NCI-H187 treated with DMSO at 0.1 percent for 48 hours (cell line): Measurements from ENCODE around the gene CCNJ.
"Not testable (repeated sequence)": the region's sequence is repeated elsewhere in the genome, so short reads cannot be mapped to it uniquely, and the experiment has no call there.

ENCODE experiments used
- DNase-seq: peaks from one replicate; lab custom pipeline; 2025; lab: John Stamatoyannopoulos, UW

Gene CCNJ, protein sequence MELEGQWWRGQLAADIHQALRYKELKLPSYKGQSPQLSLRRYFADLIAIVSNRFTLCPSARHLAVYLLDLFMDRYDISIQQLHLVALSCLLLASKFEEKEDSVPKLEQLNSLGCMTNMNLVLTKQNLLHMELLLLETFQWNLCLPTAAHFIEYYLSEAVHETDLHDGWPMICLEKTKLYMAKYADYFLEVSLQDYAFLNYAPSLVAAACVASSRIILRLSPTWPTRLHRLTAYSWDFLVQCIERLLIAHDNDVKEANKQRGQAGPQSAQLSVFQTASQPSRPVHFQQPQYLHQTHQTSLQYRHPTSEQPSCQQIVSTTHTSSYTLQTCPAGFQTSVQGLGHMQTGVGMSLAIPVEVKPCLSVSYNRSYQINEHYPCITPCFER

DNA sequence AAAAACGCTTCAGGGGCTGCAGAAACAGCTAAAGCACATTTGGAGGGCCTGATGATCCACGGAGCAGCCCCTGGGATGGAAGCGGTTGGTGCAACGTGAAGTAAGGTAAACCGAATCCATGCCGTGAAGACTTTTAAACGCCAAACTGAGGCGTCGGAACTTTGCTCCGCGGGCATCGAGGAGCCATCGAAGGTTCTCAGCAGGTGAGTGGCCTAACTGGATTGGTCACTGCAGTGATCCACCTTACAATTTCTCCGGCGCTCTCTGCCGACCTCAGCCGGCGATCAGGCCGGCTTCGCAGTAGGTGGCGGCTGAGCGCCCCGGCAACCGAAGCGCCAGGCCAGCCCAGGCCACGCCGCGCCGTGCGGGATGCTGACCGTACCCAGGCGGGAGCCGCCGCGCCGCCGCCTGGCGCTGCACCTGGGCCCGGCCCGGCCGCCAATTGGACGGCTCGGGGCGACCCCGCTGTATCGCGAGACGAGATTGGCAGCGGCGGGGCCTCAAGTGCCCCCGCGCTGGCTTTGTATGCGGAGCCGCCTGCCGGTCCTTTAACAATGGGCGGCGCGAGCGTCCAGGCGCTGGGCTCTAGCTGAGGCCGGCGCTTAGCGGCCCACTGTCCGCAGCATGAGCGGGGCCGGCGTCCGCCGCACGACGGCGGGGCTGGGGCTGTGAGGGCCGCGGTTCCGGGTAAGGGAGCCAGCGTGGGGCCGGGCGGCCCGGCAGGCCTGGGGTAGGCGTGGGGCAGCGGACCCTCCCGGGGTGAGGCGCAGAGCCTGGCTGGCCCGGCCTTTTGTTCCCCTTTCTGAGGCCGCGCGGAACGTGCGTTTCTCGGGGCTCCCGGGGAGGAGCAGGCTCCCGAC lies at the start of gene CCNJ:
TSS of gene CCNJ (plus strand) at position 551 of the 860 bp plus-strand sequence. CDS start 811 bp downstream, outside the sequence.
- no peak for DNase-seq

DNA sequence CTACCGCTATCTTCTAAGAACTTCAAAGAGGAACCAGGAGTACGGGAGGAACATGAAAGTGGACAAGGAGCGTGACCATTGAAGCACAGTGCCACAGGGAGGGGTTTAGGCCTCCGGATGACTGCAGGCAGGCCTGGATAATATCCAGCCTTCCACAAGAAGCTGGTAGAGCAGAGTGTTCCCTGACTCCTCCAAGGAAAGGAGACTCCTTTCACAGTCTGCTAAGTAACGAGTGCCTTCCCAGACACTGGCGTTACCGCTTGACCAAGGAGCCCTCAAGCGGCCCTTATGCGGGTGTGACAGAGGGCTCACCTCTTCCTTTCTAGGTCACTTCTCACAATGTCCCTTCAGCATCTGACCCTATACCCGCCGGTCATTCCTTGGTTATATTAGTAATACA lies 49.0 kb upstream of the CCNJ start:
- DNase-seq = not testable (repeated sequence)

DNA sequence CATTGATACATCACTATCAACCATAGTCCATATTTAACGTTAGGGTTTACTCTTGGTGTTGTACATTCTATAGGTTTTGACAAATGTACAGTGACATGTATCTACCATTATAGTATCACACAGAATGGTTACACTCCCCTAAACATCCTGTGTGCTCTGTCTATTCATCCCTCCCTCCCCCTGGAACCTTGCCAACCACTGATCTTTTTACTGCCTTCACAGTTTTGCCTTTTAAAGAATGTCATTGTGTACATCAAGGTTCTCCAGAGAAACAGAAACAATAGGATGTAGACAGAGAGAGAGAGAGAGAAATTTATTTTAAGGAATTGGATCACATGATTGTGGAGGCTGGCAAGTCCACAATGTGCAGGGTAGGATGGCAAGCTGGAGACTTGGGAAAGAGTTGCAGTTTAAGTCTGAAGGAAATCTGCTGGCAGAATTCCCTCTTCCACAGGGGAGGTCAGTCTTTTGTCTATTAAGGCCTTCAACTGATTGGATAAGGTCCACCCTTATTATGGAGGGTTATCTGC lies 45.1 kb upstream of the CCNJ start:
- no peak for DNase-seq

DNA sequence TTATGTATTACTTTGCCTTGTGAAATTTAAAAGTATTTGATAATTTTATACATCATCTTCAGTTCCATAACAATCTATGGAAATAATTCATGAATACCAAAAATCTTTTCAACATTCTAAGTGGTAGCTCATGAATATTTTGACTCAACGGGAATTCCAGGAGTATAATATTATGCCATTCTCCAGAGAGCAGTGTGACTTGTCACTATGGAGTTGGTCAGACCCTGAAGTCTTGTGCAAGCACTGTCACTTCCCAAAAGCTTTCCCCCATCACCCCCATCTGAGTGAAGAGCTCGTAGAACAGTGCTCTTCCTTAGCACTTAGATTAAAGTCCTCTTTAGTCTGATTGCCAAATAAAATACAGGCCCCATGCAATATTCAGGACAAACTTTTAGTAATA lies 29.4 kb upstream of the CCNJ start:
- no peak for DNase-seq

DNA sequence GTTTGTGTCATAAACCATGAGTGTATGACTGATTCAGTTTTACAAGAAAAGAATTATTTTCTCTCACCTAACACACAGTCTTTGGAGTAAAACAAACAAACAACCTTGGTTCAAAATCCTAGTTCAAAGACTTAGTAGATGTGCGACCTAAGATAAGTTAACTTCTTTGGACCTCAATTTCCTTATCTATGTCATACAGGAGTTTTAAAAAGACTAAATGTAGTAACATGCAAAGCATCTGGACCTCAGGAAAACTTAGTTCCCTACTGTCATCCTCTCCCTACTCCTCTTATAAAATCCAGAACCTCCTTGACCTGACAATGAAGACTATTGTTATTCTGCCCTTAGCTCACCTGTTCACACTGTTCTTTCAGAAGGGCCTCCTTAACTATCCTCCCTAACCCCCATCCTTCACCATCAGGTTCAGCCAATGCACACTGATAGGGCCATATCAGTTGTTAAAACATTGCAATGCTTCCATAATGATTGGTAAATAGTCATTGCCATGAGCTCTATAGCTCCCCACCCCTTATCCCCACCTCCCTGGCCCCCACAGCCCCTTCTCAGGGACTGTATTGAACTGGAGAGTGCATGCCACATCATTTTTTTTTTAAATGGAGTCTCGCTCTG lies 28.8 kb upstream of the CCNJ start:
- no peak for DNase-seq

DNA sequence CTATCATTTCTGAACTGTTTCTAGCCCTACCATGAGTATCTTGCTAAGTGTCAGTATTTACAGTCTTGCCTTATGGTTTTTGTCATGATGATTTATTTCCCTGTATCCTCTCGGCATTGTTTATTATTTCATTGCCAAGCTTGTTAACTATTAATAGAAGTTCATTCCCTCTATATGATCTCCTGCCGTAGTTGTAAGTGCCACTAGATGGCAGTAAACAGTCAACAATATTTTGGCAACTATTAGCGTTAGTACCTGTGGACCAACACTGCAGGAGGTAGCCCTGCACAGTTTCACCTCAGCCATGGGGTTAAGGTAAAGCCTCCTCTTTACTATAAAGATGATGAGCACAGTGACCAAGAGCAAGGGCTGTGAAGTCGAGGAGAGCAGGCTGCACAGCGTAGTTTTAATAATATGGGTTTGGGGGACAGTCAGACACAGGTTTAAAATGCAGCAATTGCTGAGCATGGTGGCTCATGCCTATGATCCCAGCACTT lies 26.1 kb upstream of the CCNJ start:
- DNase-seq = no peak

DNA sequence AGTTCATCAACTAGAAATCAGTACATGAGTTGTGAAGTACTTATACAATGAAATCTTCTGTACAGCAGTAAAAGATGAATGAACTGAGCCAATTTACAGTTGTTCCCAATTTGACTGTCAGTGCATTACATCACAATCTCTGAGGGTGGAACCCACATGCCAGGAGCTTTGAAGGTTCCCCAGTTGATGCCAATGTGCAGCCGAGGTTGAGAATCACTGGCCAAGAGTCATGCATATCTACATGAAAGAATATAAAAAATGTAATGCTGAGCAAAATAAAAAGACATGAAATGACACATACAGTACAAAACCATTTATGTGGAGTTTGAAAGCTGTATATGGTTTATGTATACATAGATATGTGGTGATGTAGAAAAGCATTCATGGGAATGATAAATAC lies 22.1 kb upstream of the CCNJ start:
- no peak for DNase-seq

DNA sequence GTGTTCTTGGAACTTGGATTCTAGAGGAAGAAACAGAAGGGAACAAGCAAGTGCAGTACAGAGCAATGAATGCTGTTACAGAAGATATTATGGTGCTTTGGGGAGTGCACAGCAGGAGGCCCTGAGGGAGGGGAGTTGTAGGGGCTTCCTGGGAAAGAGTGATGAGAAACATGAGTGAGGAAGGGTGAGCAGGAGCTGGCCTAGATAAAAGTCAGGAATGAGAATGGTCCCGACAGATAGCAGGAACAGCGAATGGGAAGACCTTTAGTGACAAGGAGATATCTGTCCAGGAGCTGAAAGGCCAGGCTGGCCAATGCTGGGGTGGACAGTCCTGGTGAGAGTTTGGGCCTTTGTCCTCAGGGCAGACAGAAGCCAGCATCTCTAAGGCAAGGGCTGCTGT lies 20.6 kb upstream of the CCNJ start:
- no peak for DNase-seq

DNA sequence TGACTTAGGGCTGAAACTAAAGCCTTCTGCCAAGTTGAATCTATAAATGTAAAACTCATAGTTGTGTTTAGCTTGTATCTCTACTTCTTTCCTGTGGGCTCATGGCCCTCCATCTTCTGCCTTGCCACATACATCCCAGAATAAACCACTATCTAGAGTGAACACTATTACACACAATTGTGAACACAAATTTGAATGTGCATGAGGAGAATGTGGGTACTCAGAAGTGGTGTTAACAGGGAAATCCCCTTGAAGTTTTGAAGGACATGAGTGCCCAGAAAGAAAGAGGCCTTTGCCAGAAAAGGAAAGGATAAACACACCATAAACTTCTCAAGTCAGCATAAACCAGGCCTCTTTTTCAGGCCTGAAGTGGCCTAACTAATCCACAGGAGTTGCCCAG lies 20.2 kb upstream of the CCNJ start:
- DNase-seq = no peak

DNA sequence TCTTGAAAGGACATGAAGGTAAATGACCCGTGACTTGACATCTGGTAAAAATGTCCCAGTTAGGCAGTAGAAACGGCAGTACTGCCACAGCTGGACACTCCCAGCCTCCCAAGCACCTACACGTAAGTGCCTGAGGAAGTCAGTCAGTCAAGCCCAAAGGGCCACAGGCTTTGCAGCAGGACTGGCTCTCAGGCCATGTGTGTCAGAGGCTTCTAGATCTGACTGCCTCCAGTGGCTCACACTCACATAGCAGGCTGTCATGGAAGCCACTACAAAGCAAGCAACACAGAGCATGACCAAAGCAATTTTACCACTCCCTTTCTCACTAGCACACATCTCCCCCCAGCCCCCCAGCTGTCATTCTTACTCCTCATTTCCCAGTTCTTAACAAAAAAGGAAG lies 17.8 kb upstream of the CCNJ start:
- no peak for DNase-seq

DNA sequence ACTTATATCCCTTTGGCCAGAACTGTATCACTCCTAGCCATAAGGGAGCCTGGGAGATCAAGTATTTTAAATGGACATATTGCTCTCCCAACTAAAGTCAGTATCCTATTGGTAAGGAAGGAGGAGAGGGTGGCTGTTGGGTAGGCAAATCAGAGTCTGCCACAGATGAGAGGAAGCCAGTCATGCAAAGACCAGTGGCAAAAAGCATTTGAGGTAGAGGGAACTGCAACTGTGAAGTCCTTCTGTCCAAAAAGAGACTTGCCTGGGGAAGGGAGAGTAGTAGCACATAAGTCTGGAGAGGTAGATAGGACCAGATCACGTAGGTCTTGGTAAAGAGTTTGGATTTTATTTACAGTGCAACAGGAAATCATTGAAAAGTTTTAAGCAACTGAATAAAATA lies 8.8 kb upstream of the CCNJ start:
- no peak for DNase-seq

DNA sequence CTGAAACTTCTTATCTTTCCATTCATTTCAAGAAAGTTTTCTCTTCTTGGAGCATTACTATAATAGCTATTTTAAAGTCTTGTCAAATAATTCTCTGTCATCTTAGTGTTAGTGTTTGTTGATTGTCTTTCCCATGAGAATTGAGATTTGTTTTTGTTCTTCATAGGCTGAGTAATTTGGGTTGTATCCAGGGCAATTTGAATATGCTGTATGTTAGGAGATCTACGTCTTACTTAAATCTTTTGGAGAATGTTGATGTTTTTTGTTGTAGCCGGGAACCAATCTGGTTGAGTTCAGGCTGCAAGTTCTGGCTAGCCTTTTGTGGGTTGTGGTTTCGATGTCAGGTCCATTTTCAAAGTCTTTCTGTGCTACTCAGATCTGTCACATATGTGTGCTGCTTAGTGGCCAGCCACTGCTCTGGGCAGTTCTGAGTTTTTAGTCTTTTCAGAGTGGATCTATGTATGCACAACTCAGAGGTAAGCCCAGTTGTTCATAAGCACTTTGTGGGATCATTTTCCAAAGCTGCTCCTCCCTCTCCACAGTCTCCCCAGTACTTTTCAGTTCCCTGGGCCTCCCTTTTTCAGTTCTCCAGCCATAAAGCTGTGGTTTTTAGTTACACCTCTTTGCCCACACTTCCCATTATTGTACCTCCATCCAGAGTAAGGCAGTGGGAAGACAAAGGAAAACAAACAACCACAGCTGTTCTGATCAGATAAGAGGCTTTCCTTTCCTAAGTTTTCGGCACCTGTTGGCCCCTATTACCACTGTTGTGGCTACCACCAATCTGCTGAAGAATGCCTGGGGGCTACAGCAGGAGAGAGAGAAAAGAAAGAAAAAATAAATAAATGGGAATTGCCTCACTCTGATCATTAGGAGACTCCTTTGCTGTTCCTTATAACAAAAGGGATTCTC lies 4.7 kb upstream of the CCNJ start:
- no peak for DNase-seq

DNA sequence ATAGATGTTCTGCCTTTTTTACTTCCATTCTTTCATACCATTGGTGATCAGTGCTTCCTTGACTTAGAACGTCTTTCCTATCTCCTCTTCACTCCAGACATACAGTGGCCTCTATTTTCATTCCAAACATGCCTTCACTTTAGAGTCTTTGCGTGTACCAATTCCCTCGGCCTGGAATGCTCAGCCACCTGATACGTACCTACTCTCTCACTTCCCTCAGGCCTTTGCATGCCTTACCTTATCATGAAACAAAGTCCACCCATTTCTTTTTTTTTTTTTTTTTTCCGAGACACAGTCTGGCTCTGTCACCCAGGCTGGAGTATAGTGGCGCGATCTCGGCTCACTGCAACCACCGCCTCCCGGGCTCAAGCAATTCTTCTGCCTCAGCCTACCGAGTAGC lies 2.2 kb upstream of the CCNJ start:
- no peak for DNase-seq

DNA sequence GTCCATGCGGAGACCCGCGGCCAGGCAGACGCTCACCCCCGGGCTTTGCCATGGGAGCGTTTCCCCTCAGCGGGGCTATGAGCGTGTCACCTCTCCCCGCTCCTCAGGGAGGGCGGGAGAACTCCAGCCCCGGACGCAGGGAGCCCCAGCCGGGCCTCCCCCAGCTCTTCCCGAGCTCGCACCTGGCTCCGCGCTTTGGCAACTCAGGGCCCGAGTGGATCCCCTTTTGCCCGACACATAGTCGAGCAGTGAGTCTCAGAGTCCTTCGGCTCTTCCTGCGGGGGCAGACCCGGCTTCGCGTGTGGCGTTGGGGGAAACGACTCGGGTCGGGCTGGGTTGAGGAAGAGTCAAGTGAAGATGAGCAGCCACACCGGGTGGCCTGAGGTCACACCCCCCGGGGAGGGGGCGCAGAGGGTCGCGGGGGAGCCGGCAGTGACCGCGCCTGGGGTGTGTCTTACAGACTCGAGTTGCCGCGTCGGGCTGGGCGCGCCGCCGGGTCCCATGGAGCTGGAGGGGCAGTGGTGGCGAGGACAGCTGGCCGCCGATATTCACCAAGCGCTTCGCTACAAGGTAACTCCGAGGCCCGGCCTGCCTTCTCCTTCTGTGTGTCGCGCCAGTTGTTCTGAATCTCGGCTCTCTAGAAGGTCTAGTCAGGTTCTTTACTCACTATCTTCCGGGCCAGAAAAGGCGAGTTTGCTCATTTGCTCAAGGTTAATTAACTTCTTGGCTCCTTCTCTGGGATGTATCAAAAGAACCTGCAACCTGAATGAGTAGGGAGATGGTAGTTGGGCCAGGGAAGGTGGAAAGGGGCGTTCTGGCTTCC lies 721 bp downstream of the CCNJ start:
- no peak for DNase-seq

DNA sequence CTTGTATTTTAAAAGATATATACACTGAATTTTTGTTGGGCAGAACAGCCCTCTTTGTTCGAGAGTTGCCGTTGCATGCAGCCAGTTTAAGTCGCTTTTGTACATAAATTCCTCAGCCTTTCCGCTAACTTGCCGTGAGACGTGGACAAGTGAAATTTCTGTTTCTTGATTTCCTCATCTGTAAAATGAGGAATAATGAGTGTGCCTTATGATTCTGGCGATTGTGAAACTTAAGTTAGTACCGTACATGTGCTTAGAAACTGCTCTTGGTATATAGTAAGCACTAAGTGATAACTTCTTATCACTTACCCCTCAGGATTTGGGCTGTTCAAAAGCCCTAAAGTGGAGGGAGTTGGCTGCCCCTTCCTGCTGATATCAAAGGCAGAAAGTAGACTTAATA lies 1.4 kb downstream of the CCNJ start:
- DNase-seq = no peak

DNA sequence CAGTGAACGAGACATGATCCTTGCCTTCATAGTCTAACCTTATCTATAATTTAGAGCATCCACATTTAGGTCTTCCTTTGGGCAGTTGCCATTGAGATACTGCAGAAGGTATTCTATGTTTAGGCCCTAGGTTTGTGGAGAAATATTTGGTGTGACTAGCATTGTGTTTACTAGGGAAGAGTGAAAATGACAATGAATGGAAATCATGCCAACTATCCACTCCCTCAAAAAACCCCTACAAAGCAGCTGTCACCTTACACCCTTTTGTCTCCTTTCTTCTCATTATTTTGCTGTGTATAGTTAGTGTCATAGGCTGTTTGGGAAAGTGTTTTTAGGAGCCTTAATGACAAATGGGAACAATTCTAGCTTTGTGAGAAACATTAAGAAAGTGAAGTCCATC lies 3.2 kb downstream of the CCNJ start:
- no peak for DNase-seq

DNA sequence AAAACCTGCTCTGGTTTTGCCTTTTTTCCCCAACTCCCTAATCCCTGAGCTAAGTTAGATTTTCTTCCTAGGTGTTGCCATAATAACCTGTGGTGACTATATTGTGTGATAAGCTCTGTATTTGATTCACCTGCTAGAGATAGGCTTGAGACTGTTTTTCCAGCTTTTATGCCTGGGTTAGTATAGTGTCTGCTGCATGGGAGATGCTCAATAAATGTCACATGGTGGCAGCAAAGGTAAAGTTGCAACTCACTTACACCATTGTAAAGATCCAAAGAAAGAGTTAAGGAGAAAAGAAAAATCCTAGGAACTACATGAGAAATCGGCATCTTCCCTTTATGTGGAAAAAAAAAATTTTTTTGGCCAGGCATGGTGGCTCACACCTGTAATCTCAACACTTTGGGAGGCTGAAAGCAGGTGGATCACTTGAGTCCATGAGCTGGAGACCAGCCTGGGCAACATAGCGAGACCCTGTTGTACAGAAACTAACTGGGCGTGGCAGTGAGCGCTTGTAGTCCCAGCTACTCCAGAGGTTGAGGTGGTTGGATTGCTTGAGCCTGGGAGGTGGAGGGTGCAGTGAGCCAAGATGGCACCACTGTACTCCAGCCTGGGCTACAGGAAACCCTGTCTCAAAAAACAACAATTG lies 3.7 kb downstream of the CCNJ start:
- no peak for DNase-seq

DNA sequence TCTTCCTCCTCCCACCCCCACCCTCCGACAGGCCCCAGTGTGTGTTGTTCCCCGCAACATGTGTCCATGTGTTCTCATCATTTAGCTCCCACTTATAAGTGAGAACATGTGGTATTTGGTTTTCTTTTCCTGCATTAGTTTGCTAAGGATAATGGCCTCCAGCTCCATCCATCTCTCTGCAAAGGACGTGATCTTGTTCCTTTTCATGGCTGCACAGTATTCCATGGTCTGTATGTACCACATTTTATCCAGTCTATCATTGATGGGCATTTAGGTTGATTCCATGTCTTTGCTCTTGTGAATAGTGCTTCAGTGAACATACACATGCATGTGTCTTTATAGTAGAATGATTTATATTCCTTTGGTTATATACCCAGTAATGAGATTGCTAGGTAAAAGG lies 4.5 kb downstream of the CCNJ start:
- not testable (repeated sequence) for DNase-seq

DNA sequence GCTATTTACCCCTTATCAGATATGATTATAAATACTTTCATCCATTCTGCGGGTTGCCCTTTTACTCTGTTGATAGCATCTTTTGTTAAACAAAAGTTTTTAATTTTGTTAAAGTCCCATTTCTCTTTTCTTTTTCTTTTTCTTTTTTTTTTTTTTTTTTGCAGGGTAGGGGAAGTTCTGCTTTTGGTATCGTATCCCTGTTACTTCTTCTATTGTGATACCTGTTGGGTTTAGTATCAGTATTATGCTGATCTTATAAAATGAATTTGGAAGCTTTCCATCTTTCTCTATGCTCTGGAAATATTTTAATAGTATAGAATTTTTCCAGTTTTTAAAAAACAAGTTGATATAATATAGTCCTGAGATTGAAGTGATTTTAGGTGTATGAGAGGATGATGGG lies 6.0 kb downstream of the CCNJ start:
- no peak for DNase-seq

DNA sequence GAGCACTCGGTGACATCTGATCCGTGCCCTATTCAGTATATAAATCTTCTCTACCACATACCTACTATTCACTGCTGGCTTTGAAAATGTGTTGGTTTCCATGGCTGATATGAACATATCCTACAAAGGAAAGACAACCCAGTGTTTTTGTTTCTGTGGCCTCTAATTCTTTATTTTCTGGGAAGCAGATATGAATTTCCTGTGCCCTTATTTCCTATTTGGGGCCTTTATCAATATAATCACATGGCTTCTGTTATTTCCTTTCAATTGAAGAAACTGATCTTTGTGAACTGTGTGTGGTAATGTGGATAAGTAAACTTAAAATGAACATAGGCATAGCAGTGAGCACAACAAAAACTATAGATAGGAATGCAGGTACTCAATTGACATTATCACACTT lies 10.6 kb downstream of the CCNJ start:
- no peak for DNase-seq
